Karpas-422 (cell line): ENCODE measurements around the gene TMEM132C. TPM values are rescaled to one million over a fixed set of nuclear protein-coding genes. Genes with fewer than 3 reads are reported as not detected.

Experiments used
- DNase-seq: peaks from one replicate; pipeline ENCODE4 v3.0.0-alpha.2; 2015
- H2AFZ ChIP-seq: fragments of 200-600 bp; sonication (generic); 2 replicates; pipeline ENCODE4 v1.6.1; 2014; ENCODE audit warnings: antibody characterized with exemption, low read length, mixed read lengths
- H3K27ac ChIP-seq: fragments of 200-600 bp; sonication (generic); 2 replicates; pipeline ENCODE4 v1.5.1; 2014; ENCODE audit warnings: mild to moderate bottlenecking, low read length, moderate library complexity
- H3K27me3 ChIP-seq: fragments of 200-600 bp; sonication (generic); 2 replicates; pipeline ENCODE4 v1.6.1; 2014; ENCODE audit warnings: low read length, mixed read lengths
- H3K36me3 ChIP-seq: fragments of 200-600 bp; sonication (generic); 2 replicates; pipeline ENCODE4 v1.6.1; 2014; ENCODE audit warnings: low read length, mixed read lengths; ENCODE audit not compliant: insufficient read depth
- H3K4me1 ChIP-seq: fragments of 200-600 bp; sonication (generic); 2 replicates; pipeline ENCODE4 v1.6.1; 2014; ENCODE audit warnings: mild to moderate bottlenecking, low read length, mixed read lengths
- H3K4me2 ChIP-seq: fragments of 200-600 bp; sonication (generic); 2 replicates; pipeline ENCODE4 v1.6.1; 2014; ENCODE audit warnings: low read length, low read depth, mild to moderate bottlenecking; ENCODE audit not compliant: poor library complexity, severe bottlenecking
- H3K4me3 ChIP-seq: fragments of 200-600 bp; sonication (generic); 2 replicates; pipeline ENCODE4 v1.5.1; 2014; ENCODE audit warnings: mild to moderate bottlenecking, antibody characterized with exemption, low read length, mixed read lengths
- H3K79me2 ChIP-seq: fragments of 200-600 bp; sonication (generic); 2 replicates; pipeline ENCODE4 v1.6.1; 2014; ENCODE audit warnings: mild to moderate bottlenecking, low read length, mixed read lengths
- H3K9ac ChIP-seq: fragments of 200-600 bp; sonication (generic); 2 replicates; pipeline ENCODE4 v1.6.0; 2014; ENCODE audit warnings: low read length
- H3K9me2 ChIP-seq: fragments of 200-600 bp; sonication (generic), shearing (Covaris generic); replicated peaks from 2 replicates; pipeline ENCODE4 v1.6.0; 2014; ENCODE audit warnings: mild to moderate bottlenecking, low read length, moderate library complexity; ENCODE audit not compliant: insufficient read depth
- H3K9me3 ChIP-seq: fragments of 300-700, 200-600 bp; sonication (generic); 2 replicates; pipeline ENCODE4 v1.6.1; 2014; ENCODE audit warnings: low read length, mixed read lengths
- H4K20me1 ChIP-seq: fragments of 200-600 bp; sonication (generic); 2 replicates; pipeline ENCODE4 v1.6.1; 2014; ENCODE audit warnings: mild to moderate bottlenecking, antibody characterized with exemption, low read length, low read depth; ENCODE audit not compliant: insufficient read depth
- small RNA-seq: library from RNA; depleted of rRNA; stranded (forward); fragments of <200 nt; gene quantifications from one replicate; pipeline ENCODE3, GENCODE V24; 2014
- total RNA-seq: library from RNA; depleted of rRNA; stranded (reverse); fragments of >200 nt; shearing (Covaris generic); gene quantifications from 2 replicates; pipeline ENCODE4 v1.2.3, GENCODE V29; 2014; ENCODE audit warnings: low replicate concordance

TMEM132C gene
- total RNA-seq, 1 experiment from 2014 or later: not detected

DNA sequence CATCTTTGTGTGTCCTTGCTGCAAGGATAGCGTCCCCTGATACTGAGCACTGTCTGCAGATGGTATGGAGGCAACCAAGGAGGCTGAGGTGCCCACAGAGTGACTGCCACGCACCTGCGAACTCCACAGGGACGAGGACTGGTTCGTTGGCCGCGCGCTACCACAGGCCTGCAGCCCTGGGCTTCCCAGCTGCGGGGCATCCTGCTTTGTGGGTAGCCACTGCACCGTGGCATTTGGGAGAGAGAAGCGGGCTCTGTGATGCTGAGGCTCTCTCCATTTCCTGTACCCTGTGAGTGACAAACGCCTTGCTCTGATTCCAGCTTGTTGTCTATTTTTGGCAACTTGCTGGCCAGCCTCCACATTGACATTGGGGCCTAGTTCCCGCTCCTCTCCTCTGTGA lies 480.5 kb downstream of the TMEM132C start:
- no peak for DNase-seq
- Histone ChIP-seq H3K9ac (no peak overlapping the region), H3K27me3 (no peaks in the 10 kb centered on the region), H2AFZ (no peak overlapping the region), H3K27ac (no peak overlapping the region), H3K4me1 (no peaks in the 10 kb centered on the region), H3K9me2 (no peaks in the 10 kb centered on the region), H3K9me3 (no peaks in the 10 kb centered on the region), H4K20me1 (no peaks in the 10 kb centered on the region), H3K79me2 (no peaks in the 10 kb centered on the region), H3K4me2 (no peak overlapping the region), H3K36me3 (no peaks in the 10 kb centered on the region), H3K4me3 (no peak overlapping the region)

DNA sequence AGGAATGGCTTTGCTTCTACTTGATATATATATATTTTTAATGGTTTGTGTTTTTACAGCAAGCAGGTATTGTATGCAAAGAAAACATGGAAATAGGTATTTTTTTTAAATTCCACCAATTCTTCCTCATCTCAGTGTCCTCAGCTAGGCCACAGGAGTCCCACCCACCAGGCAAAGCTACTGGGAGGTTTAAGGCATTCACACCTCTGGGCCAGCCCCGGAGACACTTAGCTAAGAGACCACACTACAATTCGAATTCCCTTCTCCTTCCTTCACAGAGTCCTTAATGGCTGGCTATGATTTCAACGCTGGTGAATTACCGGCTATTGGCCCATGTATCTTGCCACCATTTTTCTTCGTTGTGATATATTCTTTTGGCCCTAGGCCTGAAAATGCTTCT lies 485.4 kb downstream of the TMEM132C start:
- Histone ChIP-seq H3K4me1 (no peaks in the 10 kb centered on the region), H3K9me3 (no peaks in the 10 kb centered on the region), H4K20me1 (no peaks in the 10 kb centered on the region), H3K9ac (no peak overlapping the region), H3K4me2 (no peak overlapping the region), H3K27ac (no peak overlapping the region), H3K4me3 (no peak overlapping the region), H3K9me2 (no peaks in the 10 kb centered on the region), H3K36me3 (no peaks in the 10 kb centered on the region), H3K79me2 (no peaks in the 10 kb centered on the region), H3K27me3 (no peaks in the 10 kb centered on the region), H2AFZ (no peak overlapping the region)
- no peak for DNase-seq

DNA sequence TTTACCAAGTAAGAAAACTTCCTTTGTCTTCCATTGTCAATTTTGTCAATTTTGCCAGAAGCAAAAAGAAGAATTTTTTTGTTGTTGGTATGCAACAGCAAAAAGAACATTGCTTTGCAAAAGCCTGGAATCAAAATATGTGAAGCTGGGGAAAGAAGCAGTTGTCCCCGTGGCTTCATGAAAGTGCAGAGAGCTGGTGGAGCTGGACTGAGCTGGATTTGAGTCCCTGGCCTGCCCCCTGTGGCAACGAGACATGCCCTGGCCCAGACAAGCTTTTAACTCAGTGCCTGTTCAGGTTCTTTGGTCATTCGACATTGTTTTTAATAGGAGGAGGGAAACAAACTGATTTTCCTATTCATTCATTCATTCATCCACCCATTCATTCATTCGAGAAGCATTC lies 486.5 kb downstream of the TMEM132C start:
- Histone ChIP-seq H3K4me1 (no peaks in the 10 kb centered on the region), H3K27ac (no peak overlapping the region), H2AFZ (no peak overlapping the region), H3K36me3 (no peaks in the 10 kb centered on the region), H3K9me2 (no peaks in the 10 kb centered on the region), H3K79me2 (no peaks in the 10 kb centered on the region), H3K9me3 (no peaks in the 10 kb centered on the region), H3K27me3 (no peaks in the 10 kb centered on the region), H3K9ac (no peak overlapping the region), H4K20me1 (no peaks in the 10 kb centered on the region), H3K4me3 (no peak overlapping the region), H3K4me2 (no peak overlapping the region)
- DNase-seq: no peak

DNA sequence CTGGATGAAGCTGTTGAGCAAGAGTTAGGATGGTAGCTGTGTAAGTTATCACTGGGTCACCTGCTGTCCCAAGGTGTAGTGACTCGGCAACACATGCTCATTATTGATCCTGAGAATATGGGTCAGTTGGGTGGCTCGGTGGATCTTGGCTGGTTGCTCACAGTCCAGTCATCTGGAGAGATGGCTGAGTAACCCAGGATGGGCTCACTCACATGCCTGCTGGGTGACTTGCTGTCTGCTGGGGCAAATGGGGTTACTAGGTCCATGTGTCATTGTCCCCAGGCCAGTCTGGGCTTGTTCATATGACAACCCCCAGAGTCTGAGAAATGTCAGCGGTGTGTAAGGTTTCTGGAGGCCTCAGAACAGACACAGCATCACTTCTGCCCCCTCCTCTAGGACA lies 487.3 kb downstream of the TMEM132C start:
- H3K4me3 ChIP-seq: no peak overlapping the region
- H4K20me1 ChIP-seq: no peaks in the 10 kb centered on the region
- H3K4me1 ChIP-seq: no peaks in the 10 kb centered on the region
- no peaks in the 10 kb centered on the region for H3K9me3 ChIP-seq
- H3K4me2 ChIP-seq: no peak overlapping the region
- H3K27me3 ChIP-seq: no peaks in the 10 kb centered on the region
- H3K9me2 ChIP-seq: no peaks in the 10 kb centered on the region
- DNase-seq: no peak
- no peaks in the 10 kb centered on the region for H3K79me2 ChIP-seq
- no peaks in the 10 kb centered on the region for H3K36me3 ChIP-seq
- H3K27ac ChIP-seq: no peak overlapping the region
- H3K9ac ChIP-seq: no peak overlapping the region
- no peak overlapping the region for H2AFZ ChIP-seq

DNA sequence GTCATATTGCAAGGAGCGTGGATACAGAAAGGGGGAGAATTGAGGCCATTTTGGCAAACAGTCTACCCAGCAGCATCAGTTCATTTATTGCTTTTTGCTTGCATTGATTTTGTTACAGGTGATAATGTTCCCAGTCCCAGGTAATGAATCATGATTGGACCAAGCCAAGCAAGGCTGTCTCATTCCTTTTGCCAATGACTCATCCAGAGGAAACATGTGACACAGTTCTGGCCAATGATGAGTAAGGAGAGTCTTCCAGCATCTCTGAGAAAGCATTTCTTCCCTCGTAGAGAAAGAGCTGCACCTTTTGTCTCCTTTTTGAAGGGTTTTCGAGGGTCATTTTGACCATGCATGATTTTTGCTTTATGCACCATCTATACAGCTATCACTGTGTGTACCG lies 488.6 kb downstream of the TMEM132C start:
- no peaks in the 10 kb centered on the region for H3K4me1 ChIP-seq
- no peaks in the 10 kb centered on the region for H3K79me2 ChIP-seq
- H3K4me2 ChIP-seq: no peak overlapping the region
- no peak overlapping the region for H3K9ac ChIP-seq
- no peak for DNase-seq
- no peaks in the 10 kb centered on the region for H4K20me1 ChIP-seq
- no peaks in the 10 kb centered on the region for H3K27me3 ChIP-seq
- H3K9me2 ChIP-seq: no peaks in the 10 kb centered on the region
- H3K9me3 ChIP-seq: no peaks in the 10 kb centered on the region
- no peak overlapping the region for H3K4me3 ChIP-seq
- no peak overlapping the region for H2AFZ ChIP-seq
- H3K36me3 ChIP-seq: no peaks in the 10 kb centered on the region
- no peak overlapping the region for H3K27ac ChIP-seq

Small RNA genes lying within 50 kb of the gene (small RNA-seq; reads per million reads assigned to genes)
- gene MIR3612: not detected
- not detected for gene MIR4419B
